HG02870 (cell line): ENCODE data around the gene UBAP2L.
"Not testable (repeated sequence)": the region's sequence is repeated elsewhere in the genome, so short reads cannot be mapped to it uniquely, and the experiment has no call there.

Experiments
- ATAC-seq: cut with Tn5 transposase; IDR thresholded peaks from one replicate; pipeline ENCODE4 v1.9.1; 2021; ENCODE audit warnings: mild to moderate bottlenecking, moderate library complexity; ENCODE audit not compliant: unreplicated experiment

UBAP2L gene

GRCh38 chr1:154307670-154308270, 87.0 kb downstream of the UBAP2L start:
- not testable (repeated sequence) for ATAC-seq

GRCh38 chr1:154309136-154309535, 88.4 kb downstream of the UBAP2L start:
- not testable (repeated sequence) for ATAC-seq

- ATAC-seq: not testable (repeated sequence)
Observed at GRCh38 chr1:154312229-154313065, 91.7 kb downstream of the UBAP2L start.

GRCh38 chr1:154313066-154313356, 92.3 kb downstream of the UBAP2L start:
- no peak for ATAC-seq

- ATAC-seq: not testable (repeated sequence)
Observed at GRCh38 chr1:154314226-154314625, 93.5 kb downstream of the UBAP2L start.

- no peak for ATAC-seq
Observed at GRCh38 chr1:154316704-154317103, 95.9 kb downstream of the UBAP2L start.

GRCh38 chr1:154318386-154318785, 97.6 kb downstream of the UBAP2L start:
- ATAC-seq: no peak
